HG03354 (cell line): ENCODE measurements around the gene BRD2.

ENCODE experiments used
- ATAC-seq: cut with Tn5 transposase; IDR thresholded peaks from one replicate; pipeline ENCODE4 v1.9.1; 2021; ENCODE audit warnings: mild to moderate bottlenecking; ENCODE audit not compliant: unreplicated experiment, poor library complexity, severe bottlenecking

The BRD2 gene

GRCh38 chr6:33018904-33019303 is 50.5 kb downstream of the BRD2 start:
- ATAC-seq, result no peak

- no peak for ATAC-seq
Observed at GRCh38 chr6:33019372-33019771, 51.0 kb downstream of the BRD2 start.

- ATAC-seq, result no peak
Observed at GRCh38 chr6:33021917-33022316, 53.5 kb downstream of the BRD2 start.

- ATAC-seq, result no peak
Observed at GRCh38 chr6:33023536-33023935, 55.1 kb downstream of the BRD2 start.

- ATAC-seq, result no peak
Observed at GRCh38 chr6:33024521-33024920, 56.1 kb downstream of the BRD2 start.

GRCh38 chr6:33028220-33028849 is 59.9 kb downstream of the BRD2 start:
- no peak for ATAC-seq

- ATAC-seq, result peak; percentile 67
Observed at GRCh38 chr6:33029328-33030184, 61.2 kb downstream of the BRD2 start.

- ATAC-seq, result no peak
Observed at GRCh38 chr6:33030245-33030644, 61.9 kb downstream of the BRD2 start.
